Smooth muscle cell (in vitro differentiated cells): ENCODE results near the gene GRIP1. TPM values are rescaled to one million over a fixed set of nuclear protein-coding genes. Genes with fewer than 3 reads are reported as not detected.
"Not testable (repeated sequence)": the region's sequence is repeated elsewhere in the genome, so short reads cannot be mapped to it uniquely, and the experiment has no call there.

Source experiments
- DNase-seq: peaks from one replicate; lab custom pipeline; 2025; ENCODE audit not compliant: unreplicated experiment; lab: John Stamatoyannopoulos, UW
- H2AFZ ChIP-seq: fragments of 200-600 bp; sonication (generic); 2 replicates; pipeline ENCODE4 v1.6.0; 2016; ENCODE audit warnings: antibody characterized with exemption, low read depth, mild to moderate bottlenecking
- H3F3A ChIP-seq: fragments of 200-600 bp; sonication (generic); 2 replicates; pipeline ENCODE4 v1.6.0; 2017; ENCODE audit warnings: antibody characterized with exemption, low read depth
- H3K27ac ChIP-seq: fragments of 200-600 bp; sonication (generic); 2 replicates; pipeline ENCODE4 v1.5.1; 2016; ENCODE audit warnings: low read depth, mild to moderate bottlenecking
- H3K27me3 ChIP-seq: fragments of 200-600 bp; sonication (generic); 2 replicates; pipeline ENCODE4 v1.6.1; 2016; ENCODE audit warnings: low read depth, mild to moderate bottlenecking
- H3K36me3 ChIP-seq: fragments of 200-600 bp; sonication (generic); 2 replicates; pipeline ENCODE4 v1.5.1; 2016; ENCODE audit warnings: low read depth
- H3K4me1 ChIP-seq: fragments of 200-600 bp; sonication (generic); 2 replicates; pipeline ENCODE4 v1.5.1; 2016; ENCODE audit warnings: low read depth
- H3K4me2 ChIP-seq: fragments of 200-600 bp; sonication (generic); 2 replicates; pipeline ENCODE4 v1.6.0; 2016; ENCODE audit warnings: mild to moderate bottlenecking
- H3K4me3 ChIP-seq: fragments of 200-600 bp; sonication (generic); 2 replicates; pipeline ENCODE4 v1.5.1; 2016; ENCODE audit warnings: mild to moderate bottlenecking
- H3K79me2 ChIP-seq: fragments of 200-600 bp; sonication (generic); 2 replicates; pipeline ENCODE4 v1.6.0; 2016; ENCODE audit warnings: low read depth, mild to moderate bottlenecking
- H3K9ac ChIP-seq: fragments of 200-600 bp; sonication (generic); 2 replicates; pipeline ENCODE4 v1.6.0; 2016; ENCODE audit warnings: low read depth
- H3K9me3 ChIP-seq: fragments of 200-600 bp; sonication (generic); replicated peaks from 2 replicates; pipeline ENCODE4 v1.5.1; 2016; ENCODE audit warnings: low read depth
- H4K20me1 ChIP-seq: fragments of 200-600 bp; sonication (generic); 2 replicates; pipeline ENCODE4 v1.6.0; 2016; ENCODE audit warnings: low read depth
- WGBS: methylation state at CpG from one replicate; pipeline ENCODE4 v1.1.7; 2016; ENCODE audit warnings: low lambda C conversion rate; 5-methylcytosine and 5-hydroxymethylcytosine counted together
- polyA plus RNA-seq: library from polyadenylated mRNA; unstranded; fragments of >200 nt; fragmentation: Nextera tagmentation; extraction: Ambion mirVana; gene quantifications from 2 replicates; pipeline ENCODE4 v1.2.1, GENCODE V29; 2016
- total RNA-seq: library from RNA; depleted of rRNA; stranded (reverse); fragments of >200 nt; gene quantifications from 2 replicates; pipeline ENCODE4 v1.2.3, GENCODE V29; 2014
- TF ChIP-seq, protein P1 (sequence below): fragments of 200-600 bp; sonication (generic); IDR thresholded peaks from 2 replicates; pipeline ENCODE4 v1.5.1; 2017; ENCODE audit warnings: borderline replicate concordance, mild to moderate bottlenecking, antibody characterized with exemption; ENCODE audit not compliant: insufficient read depth, poor library complexity, severe bottlenecking

The GRIP1 gene
- total and polyA plus RNA-seq, 2 experiments from 2014 or later = 4.0 to 5.9 TPM

DNA sequence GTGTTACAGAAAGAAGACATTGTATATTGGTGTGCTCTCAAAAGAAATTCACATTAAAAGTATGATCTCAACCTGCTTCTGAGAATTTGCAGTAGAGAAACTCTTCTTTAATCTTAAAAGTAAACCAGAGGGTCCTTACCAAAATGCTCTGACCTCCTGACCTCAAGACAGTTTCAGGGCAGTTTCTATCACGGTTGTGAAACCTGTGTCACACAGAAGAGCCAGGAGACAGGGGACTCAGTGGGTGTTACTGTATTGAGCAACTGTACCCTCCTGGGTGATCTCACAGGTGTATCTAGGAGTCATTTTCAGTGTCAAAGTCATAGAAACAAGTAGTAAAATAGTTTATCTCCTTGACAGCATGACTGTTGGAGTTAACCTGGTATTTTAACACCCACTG, 178.0 kb downstream of the GRIP1 start:
- no peaks in the 10 kb centered on the region for H3K4me1 ChIP-seq
- no peak for DNase-seq
- no peaks in the 10 kb centered on the region for H3K27me3 ChIP-seq
- H3K9ac ChIP-seq = no peak overlapping the region
- H2AFZ ChIP-seq = no peak overlapping the region
- no peak overlapping the region for H3K27ac ChIP-seq
- no peak overlapping the region for H3K4me2 ChIP-seq
- H3K36me3 ChIP-seq = no peaks in the 10 kb centered on the region
- H3K79me2 ChIP-seq = no peaks in the 10 kb centered on the region
- TF ChIP-seq, protein P1, sequence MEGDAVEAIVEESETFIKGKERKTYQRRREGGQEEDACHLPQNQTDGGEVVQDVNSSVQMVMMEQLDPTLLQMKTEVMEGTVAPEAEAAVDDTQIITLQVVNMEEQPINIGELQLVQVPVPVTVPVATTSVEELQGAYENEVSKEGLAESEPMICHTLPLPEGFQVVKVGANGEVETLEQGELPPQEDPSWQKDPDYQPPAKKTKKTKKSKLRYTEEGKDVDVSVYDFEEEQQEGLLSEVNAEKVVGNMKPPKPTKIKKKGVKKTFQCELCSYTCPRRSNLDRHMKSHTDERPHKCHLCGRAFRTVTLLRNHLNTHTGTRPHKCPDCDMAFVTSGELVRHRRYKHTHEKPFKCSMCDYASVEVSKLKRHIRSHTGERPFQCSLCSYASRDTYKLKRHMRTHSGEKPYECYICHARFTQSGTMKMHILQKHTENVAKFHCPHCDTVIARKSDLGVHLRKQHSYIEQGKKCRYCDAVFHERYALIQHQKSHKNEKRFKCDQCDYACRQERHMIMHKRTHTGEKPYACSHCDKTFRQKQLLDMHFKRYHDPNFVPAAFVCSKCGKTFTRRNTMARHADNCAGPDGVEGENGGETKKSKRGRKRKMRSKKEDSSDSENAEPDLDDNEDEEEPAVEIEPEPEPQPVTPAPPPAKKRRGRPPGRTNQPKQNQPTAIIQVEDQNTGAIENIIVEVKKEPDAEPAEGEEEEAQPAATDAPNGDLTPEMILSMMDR = no peak
- WGBS = 78% methylated on average over 1 of the region's 1 CpG
- no peaks in the 10 kb centered on the region for H3F3A ChIP-seq
- no peaks in the 10 kb centered on the region for H3K9me3 ChIP-seq
- H3K4me3 ChIP-seq = no peak overlapping the region
- H4K20me1 ChIP-seq = no peaks in the 10 kb centered on the region

GRCh38 chr12:66500091-66500490, 178.8 kb downstream of the GRIP1 start:
- Histone ChIP-seq H3K9me3 (no peaks in the 10 kb centered on the region), H3K79me2 (no peaks in the 10 kb centered on the region), H3K9ac (no peak overlapping the region), H3K4me2 (no peak overlapping the region), H2AFZ (no peak overlapping the region), H3K4me3 (no peak overlapping the region), H4K20me1 (no peaks in the 10 kb centered on the region), H3K4me1 (no peaks in the 10 kb centered on the region), H3K27ac (no peak overlapping the region), H3K27me3 (no peaks in the 10 kb centered on the region), H3F3A (no peaks in the 10 kb centered on the region), H3K36me3 (no peaks in the 10 kb centered on the region)
- DNase-seq = no peak
- 81% methylated on average over 3 of the region's 3 CpGs for WGBS
- TF ChIP-seq, protein P1 = no peak

DNA sequence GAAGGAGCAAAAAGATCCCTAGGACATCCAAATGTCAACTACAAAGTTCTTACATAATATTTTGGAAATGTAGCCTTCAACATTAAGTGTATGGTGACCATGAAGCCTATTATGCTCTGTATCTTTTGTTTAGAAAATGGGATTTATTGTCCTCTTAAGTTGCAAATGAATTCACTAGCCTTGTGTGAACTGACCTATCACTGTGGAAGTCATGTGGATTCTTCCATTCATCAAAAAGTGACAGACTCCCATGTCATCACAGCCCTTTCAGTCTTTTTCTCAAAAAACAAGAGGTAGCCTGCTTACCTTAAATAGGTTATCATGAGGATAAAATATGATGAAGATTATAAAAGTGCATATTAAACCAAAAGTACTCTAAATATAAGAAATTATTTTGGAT, 179.9 kb downstream of the GRIP1 start:
- no peak overlapping the region for H3K4me3 ChIP-seq
- H3K4me1 ChIP-seq = no peaks in the 10 kb centered on the region
- no peaks in the 10 kb centered on the region for H4K20me1 ChIP-seq
- no peak overlapping the region for H3K27ac ChIP-seq
- no peaks in the 10 kb centered on the region for H3K9me3 ChIP-seq
- H3K79me2 ChIP-seq = no peaks in the 10 kb centered on the region
- H3K4me2 ChIP-seq = no peak overlapping the region
- no peaks in the 10 kb centered on the region for H3K27me3 ChIP-seq
- no peaks in the 10 kb centered on the region for H3F3A ChIP-seq
- H3K36me3 ChIP-seq = no peaks in the 10 kb centered on the region
- H3K9ac ChIP-seq = no peak overlapping the region
- TF ChIP-seq, protein P1 = no peak
- no peak overlapping the region for H2AFZ ChIP-seq
- DNase-seq = no peak

DNA sequence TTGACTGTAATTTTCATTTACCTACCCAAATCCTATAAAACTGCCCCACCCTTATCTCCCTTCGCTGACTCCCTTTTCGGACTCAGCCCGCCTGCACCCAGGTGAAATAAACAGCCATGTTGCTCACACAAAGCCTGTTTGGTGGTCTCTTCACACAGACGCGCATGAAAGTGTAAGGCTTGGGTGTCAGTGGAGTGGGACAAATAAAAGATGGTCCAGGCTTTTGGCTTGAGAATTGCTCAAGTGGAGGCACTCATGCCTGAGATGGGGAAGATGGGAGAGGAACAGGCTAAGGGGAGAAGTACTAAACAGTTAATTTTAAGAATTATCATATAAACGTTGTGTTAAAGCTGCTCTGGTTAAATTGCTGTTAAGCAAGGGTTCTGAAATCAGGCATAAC, 180.8 kb downstream of the GRIP1 start:
- not testable (repeated sequence) for H4K20me1 ChIP-seq, H3K4me1 ChIP-seq, H3K4me2 ChIP-seq, H3K36me3 ChIP-seq, H3K79me2 ChIP-seq, H3K27me3 ChIP-seq, H3K4me3 ChIP-seq, H2AFZ ChIP-seq, H3K9me3 ChIP-seq, DNase-seq, H3K27ac ChIP-seq, H3F3A ChIP-seq, H3K9ac ChIP-seq
- 50% methylated on average over 6 of the region's 6 CpGs for WGBS
